Activated naive CD8-positive, alpha-beta T cell treated with anti-CD3 and anti-CD28 coated beads, Interleukin-2, amount 50 U/mL, for 24 hours (primary cell): ENCODE measurements around the gene MILR1.

ENCODE experiments used
- ATAC-seq: fragments of 150-1000 bp; cut with Tn5 transposase; one replicate; pipeline ENCODE4 v1.10.0; 2021
- DNase-seq: peaks from one replicate; pipeline ENCODE4 v3.0.0; 2021
- H3K27ac Mint-ChIP-seq: one replicate; pipeline ENCODE4 v1.8.0; 2021; ENCODE audit warnings: mild to moderate bottlenecking, mixed read lengths
- H3K27me3 Mint-ChIP-seq: one replicate; pipeline ENCODE4 v1.8.0; 2021; ENCODE audit warnings: mixed read lengths
- H3K36me3 Mint-ChIP-seq: one replicate; pipeline ENCODE4 v1.8.0; 2021; ENCODE audit warnings: low read depth, mixed read lengths
- H3K4me1 Mint-ChIP-seq: one replicate; pipeline ENCODE4 v1.8.0; 2021; ENCODE audit warnings: mixed read lengths
- H3K4me3 Mint-ChIP-seq: one replicate; pipeline ENCODE4 v1.8.0; 2021; ENCODE audit warnings: mild to moderate bottlenecking, moderate library complexity, mixed read lengths
- H3K9me3 Mint-ChIP-seq: one replicate; pipeline ENCODE4 v1.8.0; 2021; ENCODE audit warnings: mixed read lengths

The MILR1 gene

DNA sequence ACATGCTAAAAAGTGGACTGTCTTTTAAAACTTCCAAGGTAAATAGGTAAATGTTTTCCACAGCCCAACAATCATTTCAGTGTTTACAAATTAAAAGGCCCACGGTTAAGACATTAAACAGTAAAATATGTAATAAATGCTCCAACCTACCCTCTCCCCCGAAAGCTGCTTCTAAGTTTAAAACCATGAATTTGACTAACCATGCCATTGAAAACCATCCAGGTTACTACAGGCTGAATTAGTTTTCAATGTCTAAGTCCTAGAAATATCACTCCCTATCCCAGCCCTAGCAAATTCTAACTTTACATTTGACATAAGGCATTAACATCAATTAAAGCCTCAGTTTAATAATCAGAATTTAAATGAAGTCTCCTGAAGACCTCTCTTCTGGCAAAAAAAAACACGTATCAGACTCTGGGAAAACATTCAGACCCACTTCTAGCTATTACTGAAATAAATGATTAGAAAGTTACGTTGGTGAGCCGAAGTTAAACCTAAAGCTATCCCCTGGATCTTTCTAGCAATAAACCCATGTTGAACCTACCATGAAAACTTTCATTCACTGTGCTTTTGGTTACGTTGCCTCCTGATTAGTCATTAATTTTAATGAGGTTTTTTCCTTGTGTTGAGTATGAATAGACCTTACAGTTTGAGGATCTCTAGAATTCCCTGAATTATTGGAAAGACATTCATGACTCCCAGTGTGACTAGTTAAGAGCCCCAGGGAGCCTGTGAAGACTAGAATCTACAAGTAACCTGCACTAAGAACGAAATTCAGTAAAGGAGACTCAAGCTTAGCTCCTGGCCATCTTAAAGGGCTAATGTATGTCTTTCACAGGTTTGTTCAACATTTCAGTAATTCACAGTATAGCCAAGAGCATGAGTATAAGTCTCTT, 49.6 kb downstream of the MILR1 start:
- Mint-ChIP-seq H3K27ac (peak overlapping the region; percentile 100), H3K36me3 (peaks cover 77% of the 10 kb centered on the region), H3K4me3 (peak overlapping the region; percentile 100), H3K9me3 (no peaks in the 10 kb centered on the region), H3K27me3 (peaks cover 2% of the 10 kb centered on the region), H3K4me1 (peaks cover 91% of the 10 kb centered on the region)
- DNase-seq (no peak), ATAC-seq (no peak)

DNA sequence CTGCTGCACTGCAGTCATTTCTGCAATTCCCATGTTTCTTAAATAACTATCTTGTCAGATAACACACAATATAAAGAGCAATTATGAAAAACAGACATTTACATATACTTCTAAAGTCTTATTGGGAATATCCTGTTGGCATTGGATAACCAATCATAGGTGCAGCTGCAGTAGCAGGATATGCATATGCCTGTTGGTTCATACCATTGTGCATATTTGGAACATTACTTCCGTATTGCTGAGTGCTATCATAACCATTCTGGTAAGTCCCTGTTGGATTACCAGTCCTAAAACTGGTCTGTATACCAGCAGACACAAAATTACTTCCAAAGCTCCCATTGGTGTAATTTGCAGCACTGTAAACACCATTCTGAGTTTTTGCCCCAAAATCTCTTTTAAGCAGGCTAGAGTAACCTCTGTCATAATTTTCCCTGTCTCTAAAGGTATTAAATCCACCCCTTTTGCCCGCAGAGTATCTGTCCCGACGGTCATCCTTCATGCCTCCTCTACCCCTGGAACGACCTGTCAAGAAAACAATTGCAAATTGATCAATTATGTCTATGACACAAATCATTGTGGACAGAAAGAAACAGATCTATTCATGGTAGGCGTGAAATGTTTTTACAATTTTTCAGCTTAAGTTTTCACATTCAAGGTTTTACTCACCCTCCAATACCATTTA, 51.0 kb downstream of the MILR1 start:
- peaks cover 2% of the 10 kb centered on the region for H3K27me3 Mint-ChIP-seq

DNA sequence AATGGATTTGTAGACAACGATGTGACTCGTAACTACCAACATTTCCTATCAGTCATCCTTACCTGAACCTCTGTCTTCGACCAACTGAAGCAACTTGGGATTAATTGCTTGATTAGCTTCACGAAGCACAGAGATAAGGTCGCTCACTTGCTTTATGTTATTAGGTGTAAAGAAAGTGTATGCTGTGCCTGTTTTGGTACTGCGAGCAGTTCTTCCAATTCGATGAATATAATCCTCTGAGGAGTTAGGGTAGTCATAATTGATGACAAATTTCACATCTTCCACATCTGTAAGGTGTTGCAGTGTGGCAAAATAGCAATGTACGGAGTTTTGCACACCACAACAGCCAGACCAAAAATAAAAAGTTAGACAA, 51.6 kb downstream of the MILR1 start:
- peaks cover 84% of the 10 kb centered on the region for H3K36me3 Mint-ChIP-seq

More for the DNA sequence above, 51.0 kb downstream of the MILR1 start:
- no peak for ATAC-seq
- Mint-ChIP-seq H3K9me3 (no peaks in the 10 kb centered on the region), H3K27ac (peak overlapping the region; percentile 55), H3K4me3 (no peak overlapping the region), H3K36me3 (peaks cover 80% of the 10 kb centered on the region), H3K4me1 (peaks cover 91% of the 10 kb centered on the region)
- DNase-seq, result no peak

DNA sequence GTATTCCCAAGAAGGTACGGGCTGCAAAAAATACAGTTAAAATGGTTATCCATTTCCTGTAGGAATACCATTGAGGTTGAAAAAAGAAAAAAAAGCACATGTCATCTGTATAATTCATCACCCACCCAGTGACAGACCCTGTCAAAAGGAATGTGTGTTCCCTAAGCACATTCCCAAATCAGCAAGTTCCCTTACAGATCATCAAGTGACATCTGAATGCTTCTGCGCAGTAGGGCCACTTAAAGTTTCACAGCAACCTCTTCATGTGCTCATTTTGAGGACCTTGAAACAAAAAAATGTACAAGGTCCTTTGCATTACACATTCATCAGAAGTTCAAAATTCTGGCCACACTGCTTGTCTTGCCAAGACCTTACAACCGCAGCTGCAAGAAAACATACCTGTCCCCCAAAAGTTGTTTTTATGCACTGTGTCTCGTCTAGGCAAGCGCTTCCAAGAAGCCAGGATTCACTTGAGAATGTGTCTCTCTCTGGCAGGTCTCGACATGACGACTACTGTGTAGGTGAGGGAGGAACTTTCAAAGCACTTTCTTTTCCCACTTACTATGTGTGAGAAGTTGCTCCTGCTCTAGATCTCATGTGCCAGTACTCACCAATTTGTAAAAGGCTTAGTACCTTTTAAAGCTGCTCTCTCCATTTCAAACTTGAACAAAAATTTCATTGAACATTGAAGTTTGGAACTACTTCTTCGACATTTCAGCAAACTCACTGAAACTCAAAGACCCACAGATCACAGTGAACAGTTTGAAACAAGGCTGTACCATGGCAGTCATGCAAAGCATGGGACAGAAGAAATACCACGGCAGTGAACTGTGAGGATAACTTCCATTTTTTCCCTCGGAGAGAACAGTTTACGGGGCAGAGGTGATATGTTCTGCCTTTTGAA, 52.2 kb downstream of the MILR1 start:
- no peak for ATAC-seq
- no peak for DNase-seq
- no peak overlapping the region for H3K4me3 Mint-ChIP-seq
- H3K36me3 Mint-ChIP-seq, result peaks cover 87% of the 10 kb centered on the region
- H3K27ac Mint-ChIP-seq, result peak overlapping the region; percentile 42
- H3K9me3 Mint-ChIP-seq, result no peaks in the 10 kb centered on the region
- peaks cover 2% of the 10 kb centered on the region for H3K27me3 Mint-ChIP-seq
- peaks cover 86% of the 10 kb centered on the region for H3K4me1 Mint-ChIP-seq

More for the DNA sequence above, 51.6 kb downstream of the MILR1 start:
- Mint-ChIP-seq H3K9me3 (no peaks in the 10 kb centered on the region), H3K27me3 (peaks cover 2% of the 10 kb centered on the region), H3K4me3 (no peak overlapping the region), H3K27ac (peak overlapping the region; percentile 42), H3K4me1 (peaks cover 87% of the 10 kb centered on the region)
- ATAC-seq, result no peak
- DNase-seq, result no peak

DNA sequence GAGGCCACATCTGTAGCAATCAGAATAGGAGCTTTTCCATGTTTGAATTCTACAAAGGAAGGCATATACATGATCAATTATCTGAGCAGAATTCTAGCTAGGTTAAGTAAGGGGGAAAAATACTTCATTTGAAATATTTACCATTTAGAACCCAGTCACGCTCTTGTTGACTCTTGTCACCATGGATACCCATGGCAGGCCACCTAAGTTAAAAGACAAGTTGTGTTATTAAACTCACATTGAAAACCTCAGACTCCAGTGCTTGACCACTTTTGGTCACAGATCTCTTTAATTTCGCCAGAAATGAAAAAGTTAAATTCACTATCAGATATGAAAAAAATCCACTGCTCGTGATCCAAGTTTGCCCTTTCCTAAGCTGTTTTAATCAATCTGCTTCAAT, 53.1 kb downstream of the MILR1 start:
- Mint-ChIP-seq H3K4me3 (no peak overlapping the region), H3K27ac (peak overlapping the region; percentile 42), H3K4me1 (peaks cover 85% of the 10 kb centered on the region), H3K27me3 (peaks cover 5% of the 10 kb centered on the region), H3K9me3 (no peaks in the 10 kb centered on the region), H3K36me3 (peaks cover 83% of the 10 kb centered on the region)
- ATAC-seq (no peak), DNase-seq (no peak)

DNA sequence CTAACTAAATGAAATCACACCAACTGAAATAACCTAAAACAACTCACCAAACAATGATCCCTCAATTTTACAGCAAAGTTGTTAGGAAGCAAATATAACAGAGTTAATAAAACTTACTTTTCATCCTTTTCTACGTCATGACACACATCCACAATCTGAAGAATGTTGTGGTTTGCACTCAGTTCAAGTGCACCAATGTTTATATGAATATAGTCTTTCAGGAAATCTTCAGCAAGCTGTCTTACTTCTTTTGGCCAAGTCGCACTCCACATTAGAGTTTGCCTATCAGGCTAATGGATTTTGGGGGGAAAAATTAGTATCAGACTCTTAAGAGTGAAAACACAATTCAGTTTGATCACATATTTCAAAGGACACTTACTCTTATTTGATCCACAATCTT, 53.9 kb downstream of the MILR1 start:
- no peak for ATAC-seq
- peaks cover 3% of the 10 kb centered on the region for H3K27me3 Mint-ChIP-seq
- peak overlapping the region; percentile 42 for H3K27ac Mint-ChIP-seq
- no peak for DNase-seq
- H3K4me3 Mint-ChIP-seq, result peak overlapping the region; percentile 33
- H3K9me3 Mint-ChIP-seq, result no peaks in the 10 kb centered on the region
- peaks cover 83% of the 10 kb centered on the region for H3K4me1 Mint-ChIP-seq
- peaks cover 84% of the 10 kb centered on the region for H3K36me3 Mint-ChIP-seq

DNA sequence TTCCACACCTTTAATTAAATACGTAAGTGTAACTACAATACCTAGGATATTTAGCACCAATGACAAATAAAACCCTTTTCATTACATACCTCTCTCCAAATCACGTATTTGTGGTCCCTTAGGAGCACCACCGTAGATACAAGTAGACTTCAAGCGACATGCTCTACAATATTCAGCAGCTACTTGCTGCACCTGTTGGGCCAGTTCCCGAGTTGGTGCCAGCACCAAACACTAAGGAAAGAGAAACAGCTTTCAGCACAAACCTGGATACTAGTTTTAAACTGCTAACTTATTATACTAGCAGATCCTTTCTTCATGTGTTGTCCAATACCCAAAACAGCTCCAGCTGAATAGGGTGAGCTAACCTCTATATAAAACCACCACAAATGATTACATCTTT, 54.4 kb downstream of the MILR1 start:
- DNase-seq (no peak), ATAC-seq (no peak)
- Mint-ChIP-seq H3K27me3 (peaks cover 3% of the 10 kb centered on the region), H3K4me3 (peak overlapping the region; percentile 33), H3K9me3 (no peaks in the 10 kb centered on the region), H3K27ac (peak overlapping the region; percentile 42), H3K4me1 (peaks cover 82% of the 10 kb centered on the region), H3K36me3 (peaks cover 79% of the 10 kb centered on the region)

DNA sequence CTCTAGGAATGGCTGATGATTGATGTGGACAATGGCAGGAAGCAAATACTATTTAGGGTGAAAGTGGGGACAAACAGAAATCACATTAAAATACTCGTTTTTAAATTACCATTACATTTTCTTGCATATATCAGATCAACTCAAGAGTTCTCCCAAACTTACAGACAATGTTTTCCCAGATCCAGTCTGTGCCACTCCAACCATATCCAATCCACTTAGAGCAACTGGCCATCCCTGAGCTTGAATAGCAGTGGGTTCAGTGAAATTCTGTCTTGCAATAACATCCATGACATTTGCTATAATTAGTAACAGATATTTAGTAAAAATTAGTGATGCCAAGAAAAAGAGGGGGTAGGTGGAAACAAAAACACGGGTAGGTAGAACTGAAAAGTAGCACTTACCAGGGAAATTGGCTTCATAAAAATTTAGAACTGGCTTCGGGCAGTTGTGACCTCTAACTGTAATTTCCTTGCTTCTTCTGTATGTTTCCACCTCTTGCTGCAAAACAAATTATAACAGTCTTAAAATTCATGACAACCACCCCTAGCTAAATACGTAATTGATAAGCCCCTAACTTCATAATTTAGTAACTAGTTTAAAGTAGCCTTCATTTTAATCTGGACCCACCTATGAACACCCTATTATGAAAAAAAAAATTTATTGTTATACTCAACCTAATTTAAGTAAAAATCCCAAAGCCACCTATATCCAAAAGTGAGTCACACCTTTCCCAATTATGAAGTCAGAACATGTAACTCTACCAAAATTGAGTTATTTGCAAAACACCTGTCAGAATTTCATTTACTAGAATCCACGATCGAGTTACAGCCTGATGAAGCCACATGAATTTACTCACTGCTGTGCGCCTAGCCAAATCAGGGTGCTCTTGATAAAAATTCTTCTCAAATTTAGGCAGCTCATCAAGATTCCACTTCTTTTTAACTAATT, 55.2 kb downstream of the MILR1 start:
- ATAC-seq (no peak), DNase-seq (no peak)
- peak overlapping the region; percentile 100 for H3K27ac Mint-ChIP-seq
- H3K36me3 Mint-ChIP-seq, result peaks cover 79% of the 10 kb centered on the region
- H3K4me1 Mint-ChIP-seq, result peaks cover 80% of the 10 kb centered on the region
- peaks cover 3% of the 10 kb centered on the region for H3K27me3 Mint-ChIP-seq
- H3K4me3 Mint-ChIP-seq, result peak overlapping the region; percentile 100
- no peaks in the 10 kb centered on the region for H3K9me3 Mint-ChIP-seq

DNA sequence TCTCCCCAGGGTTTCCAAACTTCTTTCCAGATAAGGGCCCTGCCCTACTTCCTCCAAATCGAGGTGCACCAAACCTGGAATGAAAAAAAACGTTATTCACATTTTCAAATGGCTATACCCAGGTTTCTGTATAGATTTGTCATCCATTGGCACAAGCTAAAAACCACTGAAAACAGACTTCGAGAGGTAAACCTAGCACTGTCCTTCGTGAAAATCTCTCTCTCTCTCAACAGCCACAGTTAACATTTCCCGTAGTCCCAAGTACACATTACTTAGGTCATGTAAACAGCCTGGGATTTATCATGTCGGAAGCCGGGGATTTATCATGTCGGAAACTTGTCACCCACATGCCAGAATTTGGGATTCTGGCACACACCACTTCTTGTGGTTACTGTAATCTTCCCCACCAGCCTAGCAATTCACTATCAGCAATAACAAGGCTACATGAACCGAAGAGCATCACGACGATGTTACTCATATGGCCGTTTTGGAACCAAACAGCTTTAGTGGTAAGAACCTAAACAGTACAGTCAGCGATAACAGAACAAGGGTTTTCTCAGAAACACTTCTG, 55.9 kb downstream of the MILR1 start:
- no peaks in the 10 kb centered on the region for H3K9me3 Mint-ChIP-seq
- H3K36me3 Mint-ChIP-seq, result peaks cover 74% of the 10 kb centered on the region
- ATAC-seq (no peak), DNase-seq (no peak)
- H3K27ac Mint-ChIP-seq, result peak overlapping the region; percentile 100
- peaks cover 76% of the 10 kb centered on the region for H3K4me1 Mint-ChIP-seq
- peak overlapping the region; percentile 100 for H3K4me3 Mint-ChIP-seq
- peaks cover 3% of the 10 kb centered on the region for H3K27me3 Mint-ChIP-seq

DNA sequence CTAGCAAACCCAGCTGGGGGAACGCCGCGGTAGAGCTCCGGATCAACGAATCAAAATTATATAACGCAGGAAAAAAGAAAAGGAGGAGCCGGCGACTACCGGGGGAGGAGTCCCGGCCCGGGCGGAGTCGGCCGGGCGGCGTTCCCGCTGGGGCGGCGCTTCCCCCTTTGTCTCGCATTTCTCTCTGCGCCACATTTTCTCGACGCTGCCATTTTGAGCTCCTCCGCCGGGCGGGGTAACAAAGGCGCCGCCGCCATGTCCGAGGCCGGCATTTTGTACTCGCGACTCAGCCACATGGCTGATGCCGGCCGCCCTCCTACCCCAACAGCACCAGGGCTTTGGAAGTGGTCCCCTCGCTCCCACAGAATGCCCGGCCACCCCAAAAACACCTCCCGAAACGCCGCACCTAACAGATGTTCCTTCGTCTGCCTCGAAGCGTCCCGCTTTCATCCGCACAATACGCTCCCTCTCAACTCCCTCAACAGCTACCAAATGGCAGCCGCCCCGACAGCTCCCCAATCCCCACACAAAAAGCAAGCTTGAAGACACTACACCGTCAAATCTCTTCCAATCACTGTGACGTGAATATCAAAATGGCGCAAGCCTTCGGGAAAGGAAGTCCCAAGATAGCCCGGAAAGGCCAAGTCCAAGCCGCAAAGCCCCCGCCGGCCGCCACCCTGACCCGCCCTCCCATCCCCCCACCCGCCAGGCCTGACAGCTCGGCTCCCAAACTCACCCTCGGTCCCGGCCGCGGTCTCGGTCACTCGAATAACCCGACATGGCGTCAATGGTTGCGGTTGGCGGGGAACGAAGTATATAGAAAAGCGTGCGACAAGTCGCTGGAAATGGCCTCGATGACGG, 56.7 kb downstream of the MILR1 start:
- Mint-ChIP-seq H3K27me3 (peaks cover 3% of the 10 kb centered on the region), H3K4me1 (peaks cover 70% of the 10 kb centered on the region), H3K9me3 (no peaks in the 10 kb centered on the region), H3K27ac (peak overlapping the region; percentile 100), H3K4me3 (peak overlapping the region; percentile 100), H3K36me3 (peaks cover 72% of the 10 kb centered on the region)
- DNase-seq, result peak; percentile 83
- ATAC-seq, result peak; percentile 37

DNA sequence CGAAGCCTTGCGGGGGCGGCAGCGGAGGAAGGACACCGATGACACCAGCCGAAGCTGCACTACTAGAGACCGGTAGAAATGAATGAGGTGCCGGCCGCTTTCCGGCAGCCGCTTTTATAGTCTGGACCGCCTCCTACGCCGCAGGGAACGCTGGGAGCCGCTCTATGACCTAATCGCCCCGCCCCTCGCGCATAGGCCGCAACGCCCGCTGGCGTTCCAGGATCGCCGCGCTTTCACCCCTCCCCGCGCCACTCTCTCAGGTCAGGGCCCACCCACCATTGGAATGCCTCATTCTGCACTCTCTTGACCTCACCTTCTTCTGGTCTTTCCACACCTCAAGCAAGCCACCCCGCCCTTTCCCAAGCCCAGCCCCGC, 57.3 kb downstream of the MILR1 start, which contains the start of gene DDX5:
TSS of gene DDX5 (minus strand) at position 89 of the 375 bp plus-strand sequence. CDS start 170 bp downstream, outside the sequence.
- peaks cover 3% of the 10 kb centered on the region for H3K27me3 Mint-ChIP-seq
- DNase-seq (peak; percentile 98), ATAC-seq (peak; percentile 71)
- peak within 1 kb of the TSS; percentile 100 for H3K27ac Mint-ChIP-seq
- H3K4me1 Mint-ChIP-seq, result peaks cover 64% of the 10 kb centered on the region
- no peaks in the 10 kb centered on the region for H3K9me3 Mint-ChIP-seq
- H3K36me3 Mint-ChIP-seq, result peaks cover 71% of the 10 kb centered on the region
- H3K4me3 Mint-ChIP-seq, result peak within 1 kb of the TSS; percentile 100

DNA sequence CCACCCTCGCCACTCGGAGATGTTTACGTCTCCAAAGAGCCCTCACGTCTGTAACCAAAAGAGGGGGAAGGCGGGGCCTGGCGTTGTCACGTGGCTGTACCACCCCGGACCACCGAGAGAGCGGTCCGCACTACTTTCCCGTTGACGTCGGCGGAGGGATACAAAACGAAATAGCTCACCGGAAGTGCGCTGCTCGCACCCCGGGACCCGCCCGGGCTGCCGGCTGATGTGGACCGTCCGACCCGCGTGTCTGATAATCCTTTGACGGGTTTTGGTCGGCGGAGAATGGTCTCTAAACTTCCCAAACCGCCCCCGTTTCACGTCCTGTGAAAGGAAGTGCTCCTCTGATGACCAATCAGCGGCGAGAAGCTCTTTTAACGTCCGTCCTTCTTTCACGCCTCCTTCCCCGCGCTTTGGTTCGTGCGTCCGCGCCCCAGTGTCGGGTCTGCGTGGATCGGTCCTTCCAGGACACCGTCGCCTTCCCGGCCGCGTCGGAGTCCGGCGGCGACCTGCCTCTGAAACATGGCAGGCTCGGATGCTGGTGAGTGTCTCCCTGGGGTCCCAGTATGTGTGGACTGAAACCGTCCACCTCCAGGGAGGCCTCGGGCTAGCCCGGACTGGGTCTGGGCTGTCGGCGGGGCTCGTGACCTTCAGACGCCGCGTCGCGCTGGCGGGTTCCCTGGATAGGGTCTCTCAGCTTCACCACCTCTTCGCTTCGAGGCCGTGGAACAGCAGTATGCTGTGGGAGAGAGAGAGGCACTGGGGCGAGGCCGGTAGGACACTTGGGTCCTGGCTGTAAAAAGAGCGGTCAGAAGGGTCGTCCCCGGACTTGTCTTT, 57.9 kb downstream of the MILR1 start, which contains the start of gene CEP95:
TSS of gene CEP95 (plus strand) at position 402 of the 837 bp plus-strand sequence. CDS start at position 523, 121 bp downstream.
- DNase-seq (peak; percentile 96), ATAC-seq (peak; percentile 62)
- Mint-ChIP-seq H3K36me3 (peaks cover 69% of the 10 kb centered on the region), H3K9me3 (no peaks in the 10 kb centered on the region), H3K27me3 (peaks cover 3% of the 10 kb centered on the region), H3K4me3 (peak within 1 kb of the TSS; percentile 100), H3K4me1 (peaks cover 62% of the 10 kb centered on the region), H3K27ac (peak within 1 kb of the TSS; percentile 100)
